ENCODE results near the gene CDK5R1.
"Not testable (repeated sequence)": the region's sequence is repeated elsewhere in the genome, so short reads cannot be mapped to it uniquely, and the experiment has no call there.

The CDK5R1 gene

GRCh38 chr17:32519228-32520103 is 32.7 kb downstream of the CDK5R1 start:
- peak; percentile 87 for DNase-seq

- peak; percentile 75 for DNase-seq
These were observed 33.4 kb downstream of the CDK5R1 start for GRCh38 chr17:32520104-32520701.

DNA sequence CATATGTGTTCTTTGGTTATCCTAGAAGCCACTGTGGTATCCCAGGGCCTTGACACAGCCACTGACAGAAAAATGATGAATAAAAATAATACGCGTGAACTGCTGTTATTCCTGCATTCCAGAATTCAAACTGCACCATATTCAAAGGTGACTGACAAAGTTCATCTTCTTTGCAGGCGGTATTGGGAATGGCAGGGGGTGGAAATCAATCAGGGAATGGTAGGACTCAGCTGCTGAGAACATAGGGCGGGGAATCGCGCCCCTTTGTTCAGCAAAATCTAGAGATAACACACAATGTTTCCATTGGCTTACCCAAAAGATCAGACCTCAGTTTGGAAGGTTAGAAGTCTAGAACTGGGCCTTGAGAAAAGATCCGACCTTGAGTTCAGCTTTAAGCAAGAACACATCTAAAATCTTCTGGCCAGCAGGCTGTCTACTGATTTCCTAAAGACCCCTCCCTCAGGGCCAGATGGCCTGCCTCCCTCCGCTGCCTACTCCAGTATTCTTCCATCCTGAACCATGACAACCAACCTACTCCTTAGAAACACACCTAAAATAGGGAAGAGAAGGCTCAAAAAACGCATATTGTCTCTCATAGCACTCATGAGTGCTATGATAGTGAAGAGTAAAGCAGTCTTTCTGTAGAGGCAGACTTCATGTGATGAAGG is 34.1 kb downstream of the CDK5R1 start:
- DNase-seq, result no peak

- DNase-seq, result peak; percentile 26
These were observed 36.4 kb downstream of the CDK5R1 start for GRCh38 chr17:32523017-32523680.

- DNase-seq, result no peak
These were observed 37.2 kb downstream of the CDK5R1 start for GRCh38 chr17:32523827-32524552.

DNA sequence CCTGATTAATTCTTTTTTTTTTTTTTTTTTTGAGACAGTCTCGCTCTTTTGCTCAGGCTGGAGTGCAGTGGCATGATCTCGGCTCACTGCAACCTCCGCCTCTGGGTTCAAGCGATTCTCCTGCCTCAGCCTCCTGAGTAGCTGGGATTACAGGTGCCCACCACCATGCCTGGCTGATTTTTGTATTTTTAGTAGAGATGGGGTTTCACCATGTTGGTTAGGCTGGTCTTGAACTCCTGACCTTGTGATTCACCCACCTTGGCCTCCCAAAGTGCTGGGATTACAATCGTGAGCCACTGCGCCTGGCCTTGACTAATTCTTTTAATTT is 37.7 kb downstream of the CDK5R1 start:
- not testable (repeated sequence) for DNase-seq

DNA sequence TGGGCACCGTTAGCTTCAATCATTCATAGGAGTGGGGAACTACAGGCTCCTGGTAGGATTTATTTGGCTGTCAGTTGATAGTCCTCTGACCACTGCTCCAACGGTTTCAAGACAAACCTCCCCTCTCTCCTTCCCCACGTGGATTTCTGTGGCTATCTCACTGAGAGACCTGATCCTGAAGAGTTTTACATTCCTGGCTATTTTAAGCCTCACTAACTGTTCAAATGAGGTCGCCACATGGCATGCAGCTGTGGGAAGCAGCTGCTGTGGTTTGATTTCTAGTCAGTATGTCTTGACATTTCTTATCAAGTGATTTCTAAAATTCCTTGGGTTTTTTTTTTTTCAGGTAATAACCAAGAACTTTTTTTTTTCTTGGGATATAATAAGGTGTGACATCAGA is 38.3 kb downstream of the CDK5R1 start:
- no peak for DNase-seq

GRCh38 chr17:32527146-32527545 is 40.4 kb downstream of the CDK5R1 start:
- DNase-seq, result no peak

GRCh38 chr17:32528825-32529224 is 42.0 kb downstream of the CDK5R1 start:
- DNase-seq, result no peak

GRCh38 chr17:32529604-32530003 is 42.8 kb downstream of the CDK5R1 start:
- DNase-seq, result no peak

GRCh38 chr17:32533296-32533695 is 46.5 kb downstream of the CDK5R1 start:
- DNase-seq, result no peak

GRCh38 chr17:32536736-32537643 is 50.2 kb downstream of the CDK5R1 start:
- DNase-seq, result no peak

Measured in CD4-positive, alpha-beta T cell treated with Interleukin-17A for 4 hours (primary cell).